ENCODE data around the gene IRF4.
A peak's percentile ranks its signal among the peaks of the same experiment; 100 is the strongest.

IRF4 gene

DNA sequence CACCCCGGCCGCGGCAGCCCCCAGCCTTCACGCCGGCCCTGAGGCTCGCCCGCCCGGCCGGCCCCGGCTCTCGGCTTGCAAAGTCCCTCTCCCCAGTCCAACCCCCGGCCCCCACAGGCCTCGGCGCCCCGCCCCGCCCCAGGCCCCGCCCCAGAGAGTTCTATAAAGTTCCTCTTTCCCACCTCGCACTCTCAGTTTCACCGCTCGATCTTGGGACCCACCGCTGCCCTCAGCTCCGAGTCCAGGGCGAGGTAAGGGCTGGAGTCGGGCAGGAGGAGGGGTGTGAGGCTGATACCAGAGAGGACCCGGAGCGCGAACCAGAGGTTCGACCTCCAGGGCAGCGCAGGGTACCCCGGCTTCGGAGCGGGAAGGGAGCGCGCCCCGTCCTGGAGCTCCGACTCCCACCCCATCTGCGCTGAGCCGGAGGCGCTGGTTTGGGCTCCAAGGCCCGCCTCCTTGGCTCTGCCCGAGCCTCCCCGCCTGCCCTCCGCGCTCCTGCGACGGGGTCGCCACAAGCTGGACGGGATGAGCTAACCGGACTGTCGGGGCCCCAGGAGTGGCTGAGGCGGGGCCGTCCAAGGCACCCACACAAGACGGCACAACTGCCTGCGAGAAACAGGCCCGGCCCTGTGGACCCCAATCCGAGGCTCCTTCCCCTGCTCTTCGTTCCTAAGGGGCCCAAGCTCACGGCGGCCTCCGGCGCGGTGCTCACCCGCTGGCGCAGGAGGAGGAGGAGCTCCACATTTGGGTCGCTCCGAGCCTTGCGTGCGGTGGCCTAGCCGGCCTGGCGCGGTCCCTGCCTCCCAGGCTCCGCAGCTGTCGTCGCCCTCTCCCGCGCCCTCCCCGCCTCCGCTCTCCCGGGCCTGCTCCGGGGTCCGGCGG is at the start of gene IRF4:
Gene IRF4 (plus strand): TSS at position 194 of the 882 bp plus-strand sequence. CDS start 1,401 bp downstream, outside the sequence.
- DNase-seq = peak; percentile 56

DNA sequence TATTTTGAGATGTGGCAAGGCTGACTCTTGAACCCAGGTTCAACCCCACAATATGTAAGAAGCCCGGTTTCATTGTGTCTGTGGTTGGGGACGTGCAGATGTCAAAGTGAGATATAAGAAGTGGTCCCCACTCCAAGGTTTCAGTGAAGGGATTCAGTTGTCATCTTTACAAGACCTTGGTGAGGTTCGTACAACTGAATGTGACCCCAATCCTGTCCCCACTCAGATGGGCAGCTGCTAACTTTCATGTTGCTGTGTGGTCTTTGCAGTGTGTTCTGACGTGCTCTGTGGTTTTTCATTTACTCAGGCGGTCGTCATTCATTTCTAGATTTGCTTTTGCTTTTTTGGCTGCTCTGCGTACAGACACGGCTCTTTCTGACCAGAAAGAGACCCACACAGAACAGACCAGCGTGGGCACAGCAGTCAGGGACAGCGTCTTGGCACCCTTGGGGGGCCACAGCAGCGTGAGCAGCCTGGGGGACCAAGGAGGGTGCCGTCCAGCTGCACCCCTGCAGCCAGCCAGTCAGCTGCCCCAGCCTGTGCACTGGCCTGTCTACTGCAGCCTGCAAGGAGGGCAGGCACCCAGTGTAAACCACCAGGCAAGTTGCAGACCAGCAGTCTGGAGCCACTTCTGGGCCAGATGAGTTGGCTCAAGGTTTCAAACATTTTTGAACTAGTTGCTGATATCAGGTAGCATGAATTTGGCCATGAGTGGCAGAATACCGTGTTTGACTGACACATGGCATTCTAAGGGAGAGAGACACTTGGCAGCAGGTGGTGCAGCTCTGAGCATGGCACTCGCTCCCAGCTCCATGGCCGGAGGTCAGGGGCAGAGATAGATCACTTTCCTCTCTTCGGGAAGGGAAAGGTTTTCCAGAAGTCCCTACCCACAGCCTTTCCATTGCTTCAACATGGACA is 49.4 kb upstream of the IRF4 start:
- no peak for DNase-seq

DNA sequence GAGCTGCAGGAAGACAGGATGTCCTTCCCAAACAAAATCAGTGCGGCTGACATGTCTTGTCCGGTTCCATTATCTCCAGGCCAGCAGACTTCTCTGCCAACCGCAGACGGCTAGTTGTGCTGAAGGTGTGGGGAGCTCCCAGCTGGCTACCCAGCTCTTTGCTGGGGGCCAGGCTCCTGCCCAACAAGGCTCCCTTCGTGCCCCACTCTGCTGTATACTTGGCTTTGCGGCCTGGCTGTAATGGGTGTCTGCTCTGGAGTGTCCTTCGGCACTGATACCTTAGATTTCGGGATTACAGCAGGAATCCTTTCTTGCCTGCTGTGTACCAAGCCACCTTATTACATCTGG is 48.7 kb upstream of the IRF4 start:
- DNase-seq = no peak

DNA sequence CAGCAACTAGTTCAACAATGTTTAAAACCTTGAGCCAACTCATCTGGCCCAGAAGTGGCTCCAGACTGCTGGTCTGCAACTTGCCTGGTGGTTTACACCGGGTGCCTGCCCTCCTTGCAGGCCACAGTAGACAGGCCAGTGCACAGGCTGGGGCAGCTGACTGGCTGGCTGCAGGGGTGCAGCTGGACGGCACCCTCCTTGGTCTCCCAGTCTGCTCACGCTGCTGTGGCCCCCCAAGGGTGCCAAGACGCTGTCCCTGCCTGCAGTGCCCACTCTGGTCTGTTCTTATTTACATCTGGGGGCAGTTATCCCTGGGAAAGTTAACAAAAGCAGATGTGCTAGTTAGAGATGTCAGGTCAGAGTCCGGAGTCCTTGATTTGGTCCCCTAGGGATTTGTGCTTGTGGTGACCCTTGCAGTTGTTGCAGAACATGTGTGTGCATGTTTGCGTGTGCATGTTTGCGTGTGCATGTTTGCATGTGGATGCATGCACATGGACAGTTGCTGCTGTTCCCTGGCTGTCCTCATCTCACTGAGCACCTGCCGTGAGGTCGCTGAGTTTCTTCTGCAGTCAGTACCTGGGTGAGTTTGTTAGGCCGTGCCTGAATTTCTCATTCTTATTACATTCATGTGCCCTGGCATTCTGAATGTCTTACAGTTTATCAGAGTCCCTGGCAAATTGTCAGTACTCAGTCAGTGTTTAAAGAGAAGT is 48.2 kb upstream of the IRF4 start:
- no peak for DNase-seq

DNA sequence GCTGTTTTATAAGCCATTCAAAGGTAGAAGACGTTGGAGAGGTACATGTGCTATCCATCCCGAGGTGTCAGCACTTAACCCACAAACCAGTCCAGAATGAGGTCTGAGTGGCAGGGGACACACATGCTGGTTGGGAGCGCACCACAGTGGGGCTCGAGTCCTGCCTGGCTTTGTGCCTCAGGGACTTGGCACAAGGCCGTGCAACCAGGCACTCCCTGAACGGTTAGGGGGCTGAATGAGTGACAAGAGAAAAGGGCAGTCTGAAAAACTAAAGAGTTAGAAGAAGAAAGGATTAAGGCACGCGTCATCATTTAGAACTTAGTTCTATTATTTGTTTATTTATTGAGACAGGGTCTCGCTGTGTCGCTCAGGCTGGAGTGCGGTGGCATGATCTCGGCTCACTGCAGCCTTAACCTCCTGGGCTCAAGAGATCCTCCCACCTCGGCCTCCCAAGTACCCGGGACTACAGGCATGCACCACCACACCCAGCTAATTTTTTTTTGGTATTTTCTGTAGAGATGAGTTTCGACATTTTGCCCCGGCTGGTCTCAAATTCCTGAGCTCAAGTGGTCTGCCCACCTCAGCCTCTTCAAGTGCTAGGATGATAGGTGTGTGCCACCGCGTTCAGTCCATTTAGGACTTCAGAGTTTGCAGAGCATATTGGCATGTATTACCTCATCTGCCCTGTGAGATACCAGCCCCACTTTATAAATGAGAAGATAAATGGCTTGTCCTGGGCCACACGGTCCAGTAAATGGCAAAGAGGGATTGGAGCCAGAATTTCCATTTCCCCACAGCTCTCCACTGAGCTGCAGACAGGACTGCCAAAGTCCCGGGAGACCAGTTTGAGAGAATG is 47.4 kb upstream of the IRF4 start:
- no peak for DNase-seq

DNA sequence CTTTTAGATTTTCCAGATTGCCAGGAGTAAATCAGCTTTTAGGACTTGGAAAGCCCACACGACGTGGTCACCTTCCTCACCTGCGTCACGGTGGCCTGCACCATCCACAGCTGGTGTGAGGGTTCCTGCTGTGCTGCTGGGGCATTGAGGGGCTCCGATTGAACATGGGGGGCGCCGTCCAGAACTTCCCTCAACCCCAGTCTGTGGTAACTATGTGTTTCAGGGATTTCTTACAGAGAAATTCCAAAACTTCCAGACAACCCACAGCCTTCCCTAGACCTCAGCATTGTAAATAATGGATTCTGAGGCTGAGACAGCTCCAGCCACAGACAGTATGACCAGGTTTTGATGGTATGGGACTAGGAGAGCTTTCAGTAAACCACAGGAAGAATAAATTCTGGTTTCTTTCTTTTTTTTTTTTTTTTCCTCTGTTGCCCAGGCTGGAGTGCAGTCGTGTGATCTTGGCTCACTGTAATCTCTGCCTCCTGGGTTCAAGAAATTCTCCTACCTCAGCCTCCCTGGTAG is 46.7 kb upstream of the IRF4 start:
- DNase-seq = no peak

DNA sequence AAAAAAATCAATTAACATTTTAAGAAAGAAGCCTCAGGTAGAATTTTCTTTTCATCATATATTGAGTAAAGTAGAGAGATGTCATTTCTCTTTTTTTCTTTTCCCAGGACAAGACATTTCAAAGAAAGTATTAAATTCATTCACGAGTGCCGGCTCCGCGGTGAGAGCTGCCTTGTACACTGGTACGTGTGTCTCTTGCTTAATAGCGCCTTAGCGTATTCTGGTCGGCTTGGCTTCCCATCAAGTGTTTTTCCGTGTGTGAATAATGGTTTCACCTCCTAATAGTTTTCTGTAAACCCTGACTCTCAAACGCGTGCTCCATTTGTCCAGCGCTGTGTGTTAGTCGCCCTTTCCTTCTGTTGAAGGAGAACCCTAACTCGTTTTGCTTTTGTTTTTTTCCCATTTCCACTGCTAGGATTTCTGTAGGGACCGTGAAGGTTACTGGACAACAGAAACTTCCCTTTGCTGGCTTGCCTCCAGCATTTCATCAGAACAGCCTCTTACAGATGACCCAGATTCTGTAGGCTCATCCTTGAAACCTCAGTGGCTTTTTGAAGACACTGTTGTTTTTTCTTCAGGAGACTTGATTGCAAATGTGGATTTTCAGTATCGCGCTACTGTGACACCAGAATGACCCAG is 45.7 kb upstream of the IRF4 start:
- DNase-seq = no peak

DNA sequence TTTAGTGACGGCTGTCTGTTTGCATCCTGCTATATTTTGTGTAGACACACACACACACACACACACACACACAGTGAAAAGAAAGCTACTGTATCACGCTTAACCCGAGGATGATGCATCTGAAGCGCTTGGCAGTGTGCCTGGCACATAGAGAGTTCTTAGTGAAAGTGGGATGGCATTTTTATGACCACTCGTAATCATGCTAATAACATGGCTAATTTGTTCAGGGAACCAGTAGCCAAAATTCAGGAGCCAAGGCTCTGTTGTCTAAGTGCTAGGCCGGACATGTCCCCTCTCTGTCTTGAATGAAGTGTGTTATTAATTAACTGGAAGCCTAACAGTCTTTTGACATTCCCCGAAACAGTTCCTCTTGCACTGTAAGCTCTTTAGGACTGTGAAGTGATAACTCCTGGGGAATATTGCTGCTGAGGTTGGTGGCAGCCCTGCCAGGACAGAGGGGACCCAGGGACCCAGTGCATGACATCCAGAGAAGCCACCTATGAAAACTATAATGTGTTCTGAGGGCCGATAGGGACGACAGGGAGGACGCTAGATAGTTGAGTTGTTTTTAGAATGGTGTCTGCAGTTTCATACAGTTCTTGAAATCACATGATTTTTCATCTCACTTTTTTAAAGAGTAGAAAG is 45.0 kb upstream of the IRF4 start:
- no peak for DNase-seq

DNA sequence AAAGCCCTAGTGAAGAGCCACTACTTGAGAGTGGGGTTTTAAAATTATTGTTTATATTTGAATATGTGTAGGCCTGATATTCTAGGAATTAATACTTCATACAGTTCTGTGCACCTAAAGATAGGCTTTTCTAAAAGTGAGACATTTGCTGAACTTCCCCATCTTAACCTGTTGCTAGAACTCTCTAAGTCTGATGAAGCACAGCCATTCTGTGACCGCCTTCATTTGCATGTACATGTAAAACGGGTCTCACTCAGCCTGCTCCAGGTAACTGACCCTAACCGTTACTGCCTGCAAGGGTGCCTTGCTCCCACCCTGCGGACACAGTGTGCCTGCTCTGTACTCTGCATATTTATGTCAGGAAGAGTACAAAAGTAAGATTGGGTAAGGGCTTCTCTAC is 44.3 kb upstream of the IRF4 start:
- no peak for DNase-seq

DNA sequence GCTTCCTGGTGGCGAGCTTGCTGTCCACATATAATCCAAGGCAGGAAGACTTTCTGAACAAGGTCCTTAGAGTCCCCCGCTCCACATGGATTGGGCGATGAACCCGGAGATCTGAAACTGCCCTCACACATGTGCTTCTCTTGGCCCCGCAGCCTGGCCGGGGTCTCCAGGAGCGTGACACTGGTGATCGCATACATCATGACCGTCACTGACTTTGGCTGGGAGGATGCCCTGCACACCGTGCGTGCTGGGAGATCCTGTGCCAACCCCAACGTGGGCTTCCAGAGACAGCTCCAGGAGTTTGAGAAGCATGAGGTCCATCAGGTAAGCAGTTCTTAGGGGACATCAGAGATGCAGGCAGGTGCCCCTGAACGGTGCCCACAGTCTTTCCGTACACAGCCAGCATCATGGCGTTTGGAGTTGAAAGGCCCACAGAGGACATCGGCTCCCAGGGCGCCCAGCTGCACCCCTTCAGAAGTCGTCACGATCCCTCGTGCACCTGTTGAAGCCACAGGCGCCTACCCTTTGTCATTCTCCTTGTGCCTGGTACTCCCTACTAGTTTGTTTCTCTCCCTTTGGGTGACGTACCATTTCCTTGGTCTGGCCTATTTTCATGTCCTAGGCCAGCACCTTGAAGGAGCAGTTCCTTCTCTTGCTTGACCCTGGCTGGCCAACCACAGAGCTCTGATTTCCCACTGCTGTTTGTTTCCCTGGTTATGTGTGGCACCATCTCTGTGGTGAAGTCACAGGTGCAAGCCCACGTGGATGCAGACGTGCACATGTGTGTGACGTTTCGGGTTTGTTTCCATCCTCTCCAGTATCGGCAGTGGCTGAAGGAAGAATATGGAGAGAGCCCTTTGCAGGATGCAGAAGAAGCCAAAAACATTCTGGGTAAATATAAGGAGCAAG is 43.3 kb upstream of the IRF4 start:
- no peak for DNase-seq

DNA sequence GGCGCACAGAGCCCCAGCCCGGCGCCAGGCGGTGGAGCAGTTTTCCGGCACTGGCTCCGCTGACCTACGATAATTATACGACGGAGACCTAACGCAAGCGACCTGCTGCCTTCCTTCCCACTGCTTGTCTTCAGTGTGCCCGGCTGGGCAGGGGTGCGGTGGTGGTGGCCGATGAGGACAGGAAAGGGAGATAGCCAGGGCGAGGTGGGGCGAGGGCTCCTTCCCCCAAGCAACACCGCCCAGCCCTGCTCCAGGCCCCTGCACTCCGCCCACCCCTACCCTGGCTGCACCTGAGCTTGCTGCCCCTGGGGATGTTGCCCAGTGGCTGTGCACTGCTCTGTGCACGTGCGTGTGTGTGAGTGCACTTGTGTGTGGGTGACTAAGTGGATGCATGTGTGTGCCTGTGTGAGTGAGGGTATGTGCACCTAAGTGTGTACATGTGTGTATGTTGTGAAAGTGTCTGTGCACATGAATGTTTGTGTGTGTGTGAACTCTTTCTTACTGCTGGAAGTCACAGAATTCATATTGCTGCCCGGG is 42.6 kb upstream of the IRF4 start:
- DNase-seq = no peak

DNA sequence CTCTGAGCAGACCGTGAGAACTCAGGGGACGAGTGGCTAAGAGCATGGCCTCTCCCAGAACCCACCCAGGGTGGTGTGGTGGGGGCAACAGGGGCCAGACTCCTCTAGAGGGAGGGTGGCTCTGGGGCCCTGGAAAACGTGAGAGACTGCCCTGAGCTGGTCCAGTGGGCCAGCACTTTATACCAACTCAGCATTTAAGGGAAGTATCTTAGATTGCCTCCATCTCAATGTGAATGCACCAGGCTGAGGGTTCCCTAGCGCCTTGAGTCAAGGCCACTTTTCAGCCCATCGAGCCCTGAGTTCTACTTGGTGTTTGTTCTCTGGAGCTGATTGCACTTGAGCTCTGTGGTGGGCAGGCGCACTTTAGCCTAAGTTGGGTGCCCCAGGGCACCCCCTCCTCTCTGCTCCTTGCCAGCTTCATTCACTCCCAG is 42.0 kb upstream of the IRF4 start:
- no peak for DNase-seq

DNA sequence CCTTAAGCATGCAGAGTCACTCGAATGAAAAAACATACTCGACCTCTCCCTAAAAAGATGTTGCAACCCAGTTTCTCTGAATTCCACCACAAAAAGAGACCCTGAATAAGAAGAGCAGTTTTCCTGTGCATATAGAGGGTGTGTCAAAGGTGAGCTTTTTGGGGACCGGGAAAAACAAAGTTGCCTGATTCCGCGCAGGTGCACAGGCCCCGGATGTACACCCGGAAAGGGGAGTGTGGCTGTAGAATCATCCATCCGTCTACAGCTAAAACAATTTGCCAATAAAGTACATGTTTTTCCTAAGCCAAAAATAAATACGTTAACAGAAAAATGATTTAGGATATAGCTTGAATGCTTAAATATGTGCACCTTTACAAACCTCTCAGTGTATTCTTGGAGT is 41.2 kb upstream of the IRF4 start:
- no peak for DNase-seq

DNA sequence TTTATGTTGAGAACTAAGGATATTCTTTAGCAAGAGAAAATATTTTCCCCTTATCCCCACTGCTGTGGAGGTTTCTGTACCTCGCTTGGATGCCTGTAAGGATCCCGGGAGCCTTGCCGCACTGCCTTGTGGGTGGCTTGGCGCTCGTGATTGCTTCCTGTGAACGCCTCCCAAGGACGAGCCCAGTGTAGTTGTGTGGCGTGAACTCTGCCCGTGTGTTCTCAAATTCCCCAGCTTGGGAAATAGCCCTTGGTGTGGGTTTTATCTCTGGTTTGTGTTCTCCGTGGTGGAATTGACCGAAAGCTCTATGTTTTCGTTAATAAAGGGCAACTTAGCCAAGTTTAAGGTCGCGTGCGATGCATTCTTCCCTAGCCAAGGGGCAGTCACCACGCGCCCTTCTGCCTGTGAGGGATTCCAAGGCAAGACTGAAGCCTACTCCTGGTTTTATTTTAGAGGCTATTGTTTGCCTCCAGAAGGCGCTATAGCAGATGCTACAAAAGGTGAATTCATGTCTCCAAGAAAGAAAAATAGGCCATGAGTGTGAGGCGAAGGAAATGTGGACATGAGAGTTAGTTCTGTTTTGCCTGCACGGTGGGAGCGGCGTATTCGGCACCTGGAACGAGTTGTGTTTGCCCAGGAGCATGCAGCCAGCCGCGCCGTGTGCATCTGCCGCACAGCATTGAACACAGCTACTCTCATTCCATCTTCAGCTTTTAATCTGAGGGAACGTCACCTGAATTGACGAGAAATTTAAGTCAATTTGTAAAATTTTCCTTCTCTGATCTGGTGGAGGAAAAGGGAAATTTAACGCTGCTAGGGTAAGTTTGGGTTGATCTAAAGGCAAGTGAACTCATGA is 40.3 kb upstream of the IRF4 start:
- DNase-seq = no peak

DNA sequence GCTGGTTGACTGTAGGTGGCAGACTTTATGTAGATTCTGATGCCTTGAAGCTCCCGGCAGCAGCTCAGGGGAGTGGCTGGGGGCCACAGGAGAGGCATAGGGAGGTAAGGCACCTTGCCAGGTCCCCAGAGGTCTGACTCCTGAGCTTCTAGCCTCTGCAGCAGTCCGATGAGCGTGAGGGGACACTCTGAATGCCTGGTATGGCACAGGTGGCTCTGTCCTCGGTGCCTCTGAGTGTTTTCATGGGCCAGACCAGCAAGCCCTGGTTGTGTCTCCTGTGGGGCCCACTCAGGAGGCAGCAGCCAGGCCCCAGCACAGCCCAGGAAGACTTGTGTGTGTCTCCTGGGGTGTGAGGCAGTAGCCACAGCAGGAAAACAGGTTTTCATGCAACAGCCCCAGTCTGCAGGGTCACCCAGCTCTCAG is 39.7 kb upstream of the IRF4 start:
- no peak for DNase-seq

DNA sequence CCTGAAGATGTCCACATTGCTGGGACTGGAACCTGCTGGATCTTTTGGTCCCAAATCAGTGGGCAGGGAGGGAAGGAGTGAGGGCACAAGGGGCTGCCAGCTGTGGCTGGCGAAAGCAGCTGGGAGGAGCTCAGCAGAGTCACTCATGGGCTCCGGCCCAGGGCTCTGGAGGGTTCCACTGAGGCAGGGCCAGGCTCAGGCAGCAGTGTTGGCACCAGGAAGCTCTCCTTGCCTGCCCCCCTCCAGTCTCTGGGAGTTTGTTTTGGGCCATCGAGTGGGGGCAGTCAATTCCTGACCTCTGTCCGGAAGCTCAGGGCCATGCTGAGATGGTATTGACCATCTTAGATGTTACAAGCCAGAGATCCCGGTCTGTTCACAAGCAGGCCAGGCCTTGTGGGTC is 39.1 kb upstream of the IRF4 start:
- DNase-seq = no peak

DNA sequence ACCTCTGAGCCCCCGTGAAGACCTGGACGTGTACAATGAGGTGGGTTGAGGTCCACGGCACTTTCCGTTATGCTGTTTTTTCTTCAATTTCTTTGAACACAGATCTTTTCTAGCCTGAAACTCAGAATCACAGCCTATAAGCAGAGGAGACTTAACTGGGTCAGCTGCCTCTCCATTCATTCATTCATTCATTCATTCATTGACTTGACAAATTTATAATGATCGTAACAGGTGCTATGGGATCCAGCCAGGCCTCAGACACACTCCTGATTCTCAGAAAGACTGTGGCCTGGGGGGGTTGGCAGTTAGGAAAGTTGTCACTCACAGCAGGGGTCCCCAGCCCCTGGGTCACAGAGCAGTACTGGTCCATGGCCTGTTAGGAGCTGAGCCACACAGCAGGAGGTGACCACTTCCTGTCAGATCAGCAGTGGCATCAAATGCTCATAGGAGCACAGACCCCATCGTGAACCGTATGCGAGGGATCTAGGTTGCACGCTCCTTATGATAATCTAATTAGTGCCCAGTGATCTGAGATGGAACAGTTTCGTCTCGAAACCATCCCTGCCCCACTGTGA is 38.6 kb upstream of the IRF4 start:
- DNase-seq = no peak
